Activated naive CD8-positive, alpha-beta T cell (primary cell): ENCODE measurements around the gene HOXB13.
"Not testable (repeated sequence)": the region's sequence is repeated elsewhere in the genome, so short reads cannot be mapped to it uniquely, and the experiment has no call there.

Experiments
- H3K27ac Mint-ChIP-seq: one replicate; pipeline ENCODE4 v1.8.0; 2021; ENCODE audit warnings: mixed read lengths
- H3K27me3 Mint-ChIP-seq: one replicate; pipeline ENCODE4 v1.8.0; 2021; ENCODE audit warnings: mixed read lengths
- H3K36me3 Mint-ChIP-seq: one replicate; pipeline ENCODE4 v1.8.0; 2021; ENCODE audit warnings: mixed read lengths
- H3K4me1 Mint-ChIP-seq: one replicate; pipeline ENCODE4 v1.8.0; 2021; ENCODE audit warnings: low read depth, mixed read lengths
- H3K4me3 Mint-ChIP-seq: one replicate; pipeline ENCODE4 v1.8.0; 2021; ENCODE audit warnings: mild to moderate bottlenecking, mixed read lengths
- H3K9me3 Mint-ChIP-seq: one replicate; pipeline ENCODE4 v1.8.0; 2021; ENCODE audit warnings: low read depth, mixed read lengths

Gene HOXB13

DNA sequence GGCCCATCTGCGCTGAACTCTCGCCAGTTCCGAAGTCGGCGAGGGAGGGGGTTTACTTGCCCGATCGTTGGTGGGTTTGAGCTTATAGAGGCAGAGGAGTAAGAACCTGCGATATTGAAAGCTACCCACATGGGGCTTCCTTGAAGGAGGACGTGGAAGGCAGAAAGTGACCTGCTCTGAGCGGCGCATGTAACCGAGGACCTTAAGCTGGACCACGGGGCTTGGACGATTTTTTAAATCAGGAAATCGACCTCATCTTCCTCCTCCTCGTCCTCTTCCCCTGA, 3.6 kb downstream of the HOXB13 start:
- Mint-ChIP-seq H3K4me1 (peaks cover 48% of the 10 kb centered on the region), H3K27me3 (peaks cover 51% of the 10 kb centered on the region), H3K4me3 (peak overlapping the region; percentile 56), H3K27ac (no peak overlapping the region), H3K36me3 (no peaks in the 10 kb centered on the region), H3K9me3 (no peaks in the 10 kb centered on the region)

DNA sequence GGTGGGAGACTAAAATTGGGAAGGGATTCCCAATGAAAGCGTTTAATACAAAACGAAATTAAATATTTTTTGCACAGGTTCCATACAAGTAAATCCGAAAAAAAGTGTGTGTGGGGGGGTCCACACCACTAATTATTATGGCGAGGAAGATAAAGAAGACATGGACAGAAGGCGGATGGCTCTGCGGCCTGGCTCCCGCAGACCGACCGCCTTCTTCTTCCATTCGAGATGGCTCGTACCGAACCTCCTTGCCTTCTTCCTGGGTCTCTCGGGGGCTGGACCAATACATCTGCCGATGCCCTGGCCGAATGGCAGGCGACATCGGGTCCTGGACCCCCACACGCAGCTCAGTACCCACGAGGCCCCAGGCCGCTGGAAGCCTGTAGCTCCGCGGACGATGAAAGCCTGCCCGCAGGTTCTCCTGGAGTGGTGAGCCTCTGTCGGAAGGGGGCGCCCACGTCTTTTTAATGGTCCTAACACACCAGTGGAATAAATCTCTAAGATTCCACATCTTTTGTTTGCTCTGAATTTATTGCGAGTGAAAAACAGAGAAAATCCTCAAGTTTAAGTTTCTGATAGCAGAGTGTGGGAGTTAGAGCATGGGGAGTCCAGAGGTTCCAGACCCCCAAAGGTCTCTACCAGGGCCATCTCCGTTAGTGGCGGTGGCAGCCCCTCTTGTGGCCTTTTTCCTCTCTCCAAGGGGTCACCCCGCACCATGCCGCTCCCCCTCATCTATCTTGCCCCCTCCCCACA, 4.1 kb downstream of the HOXB13 start:
- H3K27ac Mint-ChIP-seq, result no peak overlapping the region
- H3K4me3 Mint-ChIP-seq, result peak overlapping the region; percentile 79
- H3K4me1 Mint-ChIP-seq, result peaks cover 47% of the 10 kb centered on the region
- H3K27me3 Mint-ChIP-seq, result peaks cover 51% of the 10 kb centered on the region
- no peaks in the 10 kb centered on the region for H3K9me3 Mint-ChIP-seq
- no peaks in the 10 kb centered on the region for H3K36me3 Mint-ChIP-seq

DNA sequence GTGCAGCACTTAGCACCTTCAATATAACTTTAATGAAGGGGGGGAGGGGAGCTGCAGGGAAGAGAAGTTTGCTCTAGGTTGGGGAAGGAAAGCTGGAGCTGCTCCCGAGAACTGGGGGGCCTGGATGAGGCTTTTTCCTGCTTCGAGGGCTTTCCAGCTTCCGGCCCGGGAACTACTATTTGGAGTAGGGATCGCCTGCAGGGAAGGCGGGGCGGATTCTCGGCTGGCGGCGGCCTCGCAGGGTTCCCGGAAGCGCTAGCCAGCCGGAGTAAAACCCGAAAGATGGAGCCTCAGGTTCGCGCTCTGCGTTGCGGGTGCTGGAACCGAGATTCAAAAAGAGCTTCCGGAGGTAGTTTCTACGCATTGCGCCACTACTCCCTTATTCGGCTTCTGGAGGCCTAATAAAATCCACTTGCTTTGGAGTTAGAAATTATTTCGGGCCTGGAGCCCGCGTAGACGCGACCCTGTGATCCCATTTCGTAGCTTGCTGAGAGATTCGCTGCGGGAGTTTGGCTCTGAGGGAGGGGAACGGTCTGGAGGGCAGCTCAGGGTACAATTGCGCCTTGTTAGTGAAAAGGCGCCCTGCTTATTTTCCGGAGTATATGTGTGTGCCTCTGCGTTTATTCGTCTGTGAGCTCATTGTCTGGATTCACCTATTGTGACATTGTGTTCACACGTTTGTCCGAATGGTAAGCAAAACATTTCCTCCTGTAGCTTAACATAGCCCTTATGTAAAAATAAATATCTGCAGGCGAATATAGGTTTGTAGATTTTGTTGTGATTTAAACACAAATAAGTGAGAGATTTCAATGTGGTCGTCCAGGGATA, 4.9 kb downstream of the HOXB13 start:
- peaks cover 47% of the 10 kb centered on the region for H3K4me1 Mint-ChIP-seq
- H3K9me3 Mint-ChIP-seq, result no peaks in the 10 kb centered on the region
- H3K36me3 Mint-ChIP-seq, result no peaks in the 10 kb centered on the region
- H3K27ac Mint-ChIP-seq, result no peak overlapping the region
- H3K27me3 Mint-ChIP-seq, result peaks cover 50% of the 10 kb centered on the region
- peak overlapping the region; percentile 79 for H3K4me3 Mint-ChIP-seq

DNA sequence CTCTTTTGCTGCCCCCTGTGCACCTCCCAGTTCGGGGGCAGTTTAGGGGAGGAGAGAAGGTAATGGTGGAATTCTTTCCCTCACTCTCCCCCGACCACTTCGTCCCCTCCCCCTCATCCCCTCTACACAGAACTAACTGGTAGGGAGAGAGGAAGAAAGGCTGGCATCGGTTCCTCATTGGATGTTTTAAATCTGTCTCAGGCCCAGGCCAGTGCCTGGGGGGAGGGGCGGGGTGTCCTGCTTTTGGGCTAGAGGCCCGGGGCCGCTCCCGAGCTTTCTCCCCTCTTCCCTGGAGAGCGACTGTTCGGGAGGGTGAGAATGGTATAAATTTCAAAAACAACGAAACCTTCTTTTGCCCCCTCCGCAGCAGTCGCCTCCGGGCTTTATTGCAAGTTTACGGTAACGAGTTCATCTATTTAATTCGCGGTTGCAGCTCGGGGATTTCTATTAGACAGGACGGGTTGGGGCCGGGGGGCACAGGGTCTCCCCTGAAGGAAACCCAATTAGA, 5.6 kb downstream of the HOXB13 start, which contains the start of gene PRAC2:
Gene PRAC2 (plus strand): TSS at position 271 of the 508 bp plus-strand sequence. CDS start 1,226 bp downstream, outside the sequence.
- H3K36me3 Mint-ChIP-seq, result no peaks in the 10 kb centered on the region
- no peak within 1 kb of the TSS for H3K27ac Mint-ChIP-seq
- no peaks in the 10 kb centered on the region for H3K9me3 Mint-ChIP-seq
- peaks cover 54% of the 10 kb centered on the region for H3K27me3 Mint-ChIP-seq
- H3K4me3 Mint-ChIP-seq, result peak within 1 kb of the TSS; percentile 79
- H3K4me1 Mint-ChIP-seq, result peaks cover 50% of the 10 kb centered on the region

DNA sequence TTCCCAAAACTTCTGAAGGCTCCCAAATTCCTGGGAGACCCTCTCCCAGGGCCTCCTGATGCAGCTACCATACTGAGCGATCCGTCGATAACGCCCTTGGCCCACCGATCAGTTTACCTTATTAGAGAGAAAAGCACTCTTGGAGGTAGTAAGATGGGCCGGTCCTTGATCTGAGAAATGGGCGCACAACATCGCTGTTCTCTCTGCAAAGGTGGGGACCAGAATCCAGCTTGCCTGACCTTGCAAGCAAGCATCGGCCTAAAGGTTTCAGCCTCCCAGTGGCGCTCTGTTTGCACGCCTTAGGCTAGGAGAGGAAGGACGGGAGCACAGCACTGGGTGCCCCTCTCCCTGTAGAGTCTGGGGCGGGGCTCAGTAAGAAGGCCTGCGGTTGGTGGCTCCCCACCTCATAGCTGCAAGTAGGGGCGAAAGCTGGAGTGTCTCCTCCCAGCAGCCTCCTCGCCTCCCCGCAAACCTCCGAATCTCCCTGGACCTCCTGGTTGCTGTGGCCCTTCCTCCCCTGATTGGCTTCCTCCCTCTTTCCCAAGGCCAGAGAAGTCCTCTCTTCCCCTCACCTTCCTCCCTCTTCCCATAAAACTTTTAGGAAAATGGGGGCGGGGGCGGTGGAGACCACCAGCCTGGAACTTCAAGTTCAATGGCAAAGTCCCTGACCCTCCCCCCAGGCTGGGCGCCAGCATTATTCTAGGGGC, 6.2 kb downstream of the HOXB13 start, which contains the start of gene PRAC1:
Gene PRAC1 (minus strand): TSS at position 318 of the 707 bp plus-strand sequence. CDS start 126 bp downstream, at position 192.
- Mint-ChIP-seq H3K4me3 (peak within 1 kb of the TSS; percentile 79), H3K27ac (no peak within 1 kb of the TSS), H3K36me3 (peaks cover 2% of the 10 kb centered on the region), H3K4me1 (peaks cover 51% of the 10 kb centered on the region), H3K27me3 (peaks cover 57% of the 10 kb centered on the region), H3K9me3 (no peaks in the 10 kb centered on the region)

DNA sequence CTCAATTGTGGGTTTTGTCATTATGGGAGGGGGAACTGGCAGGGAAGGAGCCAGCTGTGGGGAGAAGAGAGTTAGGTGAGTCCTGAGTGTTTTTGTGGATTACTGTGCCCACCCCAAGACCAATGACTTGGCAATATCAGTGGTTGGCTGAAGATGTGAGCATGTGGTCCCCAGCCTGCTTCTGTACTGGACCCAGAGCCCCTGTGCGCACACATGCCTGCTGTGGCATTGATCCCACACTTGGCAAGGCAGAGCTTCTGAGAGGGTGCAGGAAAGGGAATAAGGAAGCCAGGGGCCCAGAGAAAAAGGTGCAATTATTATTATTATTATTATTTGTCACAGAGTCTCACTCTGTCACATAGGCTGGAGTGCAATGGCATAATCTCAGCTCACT, 7.5 kb downstream of the HOXB13 start:
- H3K4me3 Mint-ChIP-seq, result no peak overlapping the region
- peaks cover 42% of the 10 kb centered on the region for H3K4me1 Mint-ChIP-seq
- H3K36me3 Mint-ChIP-seq, result peaks cover 2% of the 10 kb centered on the region
- no peaks in the 10 kb centered on the region for H3K9me3 Mint-ChIP-seq
- no peak overlapping the region for H3K27ac Mint-ChIP-seq
- H3K27me3 Mint-ChIP-seq, result peaks cover 50% of the 10 kb centered on the region

DNA sequence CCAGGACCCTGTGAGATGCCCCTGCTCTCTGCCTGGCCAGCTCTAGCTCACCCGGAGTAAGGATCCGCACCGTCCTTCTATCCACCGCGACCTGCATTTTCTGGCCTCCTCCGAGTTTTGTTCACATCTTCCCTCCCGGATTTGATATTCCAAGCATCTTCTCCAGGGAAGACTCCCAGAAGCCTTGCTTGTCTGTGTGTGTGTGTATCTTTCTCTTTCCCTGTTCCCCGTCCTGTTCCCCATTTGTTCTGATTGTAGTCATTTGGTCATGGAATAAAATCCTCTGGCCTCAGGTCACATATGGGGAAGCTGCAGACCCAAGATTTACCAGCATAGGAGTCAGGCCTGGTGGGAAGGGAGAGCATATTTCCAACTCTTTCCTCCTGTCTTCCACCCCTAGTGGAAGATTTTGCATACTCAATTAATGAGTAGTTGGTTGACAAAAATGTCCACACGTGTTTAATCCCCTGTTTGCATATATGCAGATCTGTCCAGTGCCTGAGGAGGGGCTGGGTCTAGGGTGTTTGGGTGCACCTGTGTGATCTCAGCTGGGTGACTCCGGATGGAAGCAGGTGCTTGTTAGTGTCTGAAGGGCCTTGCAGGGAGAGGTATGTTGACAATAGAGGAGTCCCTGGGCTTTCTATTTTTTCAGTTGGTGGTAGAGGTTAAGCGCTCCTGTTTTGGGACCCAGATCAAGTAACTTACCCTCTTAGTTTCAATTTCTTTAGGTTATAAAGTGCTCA, 8.1 kb downstream of the HOXB13 start:
- peaks cover 38% of the 10 kb centered on the region for H3K4me1 Mint-ChIP-seq
- H3K27me3 Mint-ChIP-seq, result peaks cover 45% of the 10 kb centered on the region
- H3K9me3 Mint-ChIP-seq, result no peaks in the 10 kb centered on the region
- peaks cover 2% of the 10 kb centered on the region for H3K36me3 Mint-ChIP-seq
- peak overlapping the region; percentile 50 for H3K4me3 Mint-ChIP-seq
- H3K27ac Mint-ChIP-seq, result no peak overlapping the region

DNA sequence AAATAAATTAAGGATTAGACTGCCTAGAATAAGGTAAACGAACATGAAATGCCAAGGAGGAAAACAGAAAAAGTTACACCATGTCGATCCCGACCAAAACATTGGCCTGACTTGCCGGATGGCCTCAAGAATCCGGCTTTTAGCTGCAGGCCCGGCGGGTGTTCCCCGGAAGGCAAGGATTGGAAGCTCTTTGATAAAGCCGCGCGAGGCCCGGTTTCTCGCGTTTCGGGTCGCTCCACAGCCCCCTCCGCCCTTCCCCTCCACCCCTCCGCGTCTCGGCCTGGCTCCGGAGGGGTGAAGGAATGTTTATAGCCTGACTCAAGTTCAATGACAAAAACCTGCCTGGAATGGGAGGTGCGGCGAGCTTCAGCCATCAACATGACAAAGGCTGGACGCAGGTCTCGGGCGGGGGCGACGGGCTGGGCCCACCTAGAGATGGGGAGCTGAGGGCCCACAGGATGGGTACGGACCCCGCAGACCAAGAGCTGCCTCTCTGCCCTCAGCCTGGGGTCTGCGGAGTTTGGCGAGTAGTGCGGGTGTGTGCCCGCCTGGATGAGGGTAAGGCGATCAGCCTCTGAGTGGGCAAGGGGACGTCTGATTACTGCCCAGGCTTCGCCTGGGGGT, 8.8 kb downstream of the HOXB13 start:
- Mint-ChIP-seq H3K36me3 (peaks cover 2% of the 10 kb centered on the region), H3K4me3 (peak overlapping the region; percentile 58), H3K4me1 (peaks cover 33% of the 10 kb centered on the region), H3K27ac (no peak overlapping the region), H3K27me3 (peaks cover 41% of the 10 kb centered on the region), H3K9me3 (no peaks in the 10 kb centered on the region)

DNA sequence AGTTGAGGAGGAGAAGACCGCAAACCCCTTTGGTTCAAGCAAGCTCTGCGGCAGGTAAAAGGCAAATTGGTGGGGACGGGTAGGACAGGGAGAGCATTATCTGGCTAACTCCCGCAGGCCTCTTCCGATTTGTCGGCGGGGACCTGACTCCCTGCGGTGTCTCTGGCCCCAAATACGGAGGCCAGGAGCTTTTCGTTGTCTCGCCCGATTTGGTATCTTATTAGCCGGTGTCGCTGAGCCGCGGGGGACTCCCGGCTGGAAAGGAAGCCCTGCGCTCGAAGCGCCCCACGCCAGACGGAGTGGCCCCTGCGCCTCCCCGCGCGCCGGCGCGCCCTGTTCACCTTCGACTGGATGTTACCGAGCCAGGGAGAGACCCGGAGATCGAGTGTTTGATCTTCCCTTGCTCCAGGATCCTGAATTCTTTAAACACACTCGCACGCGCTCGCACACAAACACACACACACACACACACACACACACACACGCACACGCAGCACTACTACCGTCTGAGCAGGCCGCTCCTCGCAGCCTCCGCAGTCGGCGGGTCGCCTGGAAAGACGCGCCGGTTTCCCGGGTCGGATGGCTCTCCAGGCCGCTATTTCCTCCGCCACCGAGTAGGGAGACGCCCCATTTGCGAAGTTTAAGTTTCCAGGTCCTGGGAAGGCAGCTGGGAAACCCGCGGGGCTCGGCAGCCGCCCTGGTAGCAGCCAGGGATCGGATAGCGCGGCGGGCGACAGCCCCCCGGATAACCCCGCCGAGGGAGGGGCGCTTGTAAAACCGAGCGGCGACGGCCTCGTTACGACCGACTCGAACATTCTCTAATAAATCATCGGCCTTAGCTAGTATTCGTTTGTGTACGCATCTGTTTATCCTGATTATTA, 9.5 kb downstream of the HOXB13 start:
- Mint-ChIP-seq H3K4me3 (peak overlapping the region; percentile 58), H3K36me3 (peaks cover 2% of the 10 kb centered on the region), H3K9me3 (no peaks in the 10 kb centered on the region), H3K4me1 (peaks cover 26% of the 10 kb centered on the region), H3K27ac (no peak overlapping the region), H3K27me3 (peaks cover 39% of the 10 kb centered on the region)

DNA sequence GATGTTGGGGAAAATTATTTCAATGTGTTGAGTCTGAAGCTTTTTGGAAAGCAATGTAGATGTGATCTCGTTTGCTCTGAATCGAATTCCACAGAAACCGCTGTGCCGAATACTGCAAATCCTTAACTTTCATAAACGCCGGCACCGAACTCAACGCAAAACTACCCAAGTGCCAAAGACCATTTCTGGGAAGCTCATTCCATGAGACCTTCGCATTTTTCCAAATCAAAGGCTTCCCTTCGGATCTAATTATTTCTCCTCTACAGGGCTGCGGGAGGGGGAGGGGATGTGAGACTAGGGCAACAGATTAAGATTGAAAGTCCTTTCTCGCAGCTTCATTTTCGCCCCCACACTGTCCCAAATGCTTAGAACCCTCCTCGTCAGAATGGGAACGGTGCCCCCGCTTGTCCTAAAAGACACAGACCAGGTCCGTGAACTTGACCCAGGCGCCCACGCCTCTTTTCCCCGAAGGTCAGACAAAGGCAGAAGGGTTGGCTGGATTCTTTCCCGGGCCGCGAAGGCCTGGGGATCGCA, 10.3 kb downstream of the HOXB13 start:
- peaks cover 2% of the 10 kb centered on the region for H3K36me3 Mint-ChIP-seq
- peaks cover 20% of the 10 kb centered on the region for H3K4me1 Mint-ChIP-seq
- peaks cover 35% of the 10 kb centered on the region for H3K27me3 Mint-ChIP-seq
- H3K27ac Mint-ChIP-seq, result no peak overlapping the region
- H3K4me3 Mint-ChIP-seq, result peak overlapping the region; percentile 35
- no peaks in the 10 kb centered on the region for H3K9me3 Mint-ChIP-seq

DNA sequence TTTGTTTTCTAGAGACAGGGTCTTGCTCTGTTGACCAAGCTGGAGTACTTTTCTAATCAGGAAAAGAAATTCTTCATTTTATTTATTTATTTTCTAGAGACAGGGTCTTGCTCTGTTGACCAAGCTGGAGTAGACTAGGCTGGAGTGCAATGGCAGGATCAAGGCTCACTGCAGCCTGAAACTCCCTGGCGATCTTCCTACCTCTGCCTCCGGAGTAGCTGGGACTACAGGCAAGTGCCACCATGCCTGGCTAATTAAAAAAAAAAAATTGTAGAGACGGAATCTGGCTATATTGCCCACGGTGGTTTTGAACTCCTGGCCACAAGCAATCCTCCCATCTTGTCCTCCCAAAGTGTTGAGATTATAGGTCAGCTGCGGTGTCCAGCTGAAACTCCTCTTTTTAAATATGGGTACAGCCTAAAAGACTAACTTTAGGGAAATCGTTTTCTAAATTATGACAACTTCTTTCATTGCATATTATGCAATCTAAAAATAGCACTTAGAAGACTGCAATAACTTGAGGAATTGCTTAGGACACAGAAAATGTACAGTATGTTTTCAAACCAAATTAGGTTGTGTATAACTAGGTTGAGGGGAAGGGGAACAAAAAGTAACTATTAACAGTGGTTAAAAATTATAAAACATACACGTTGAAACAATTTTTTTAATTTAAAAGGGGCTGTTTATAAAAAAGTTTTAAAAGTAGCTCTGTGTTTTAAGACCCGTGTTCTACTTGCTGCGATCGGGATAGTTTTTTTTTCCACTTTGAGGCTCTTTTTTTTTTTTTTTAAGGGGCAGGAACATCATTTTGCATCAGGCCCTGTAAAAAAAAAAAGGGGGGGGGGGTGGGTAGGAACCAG, 11.0 kb downstream of the HOXB13 start:
- peaks cover 17% of the 10 kb centered on the region for H3K4me1 Mint-ChIP-seq
- H3K27me3 Mint-ChIP-seq, result peaks cover 33% of the 10 kb centered on the region
- H3K9me3 Mint-ChIP-seq, result no peaks in the 10 kb centered on the region
- no peak overlapping the region for H3K27ac Mint-ChIP-seq
- H3K4me3 Mint-ChIP-seq, result peak overlapping the region; percentile 18
- peaks cover 2% of the 10 kb centered on the region for H3K36me3 Mint-ChIP-seq

DNA sequence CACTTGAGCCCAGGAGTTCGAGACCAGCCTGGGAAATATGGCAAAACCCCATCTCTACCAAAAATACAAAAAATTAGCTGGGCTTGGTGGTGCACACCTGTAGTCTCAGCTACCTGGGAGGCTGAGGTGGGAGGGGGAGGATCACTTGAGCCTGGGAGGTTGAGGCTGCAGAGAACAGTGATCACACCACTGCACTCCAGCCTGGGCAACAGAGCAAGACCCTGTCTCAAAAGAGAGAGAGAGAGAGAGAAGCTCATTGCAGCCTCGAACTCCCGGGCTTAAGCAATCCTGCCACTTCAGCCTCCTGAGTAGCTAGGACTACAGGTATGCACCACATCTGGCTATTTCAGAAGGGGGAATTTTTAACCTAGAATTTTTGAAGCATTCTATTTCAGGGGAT, 12.0 kb downstream of the HOXB13 start:
- H3K4me3 Mint-ChIP-seq, H3K27ac Mint-ChIP-seq, H3K36me3 Mint-ChIP-seq, H3K9me3 Mint-ChIP-seq: not testable (repeated sequence)
- Mint-ChIP-seq H3K4me1 (peaks cover 17% of the 10 kb centered on the region), H3K27me3 (peaks cover 35% of the 10 kb centered on the region)
